Measurements from ENCODE around the gene CABP2.
A peak's percentile ranks its signal among the peaks of the same experiment; 100 is the strongest.
"Not testable (repeated sequence)": the region's sequence is repeated elsewhere in the genome, so short reads cannot be mapped to it uniquely, and the experiment has no call there.

The CABP2 gene

DNA sequence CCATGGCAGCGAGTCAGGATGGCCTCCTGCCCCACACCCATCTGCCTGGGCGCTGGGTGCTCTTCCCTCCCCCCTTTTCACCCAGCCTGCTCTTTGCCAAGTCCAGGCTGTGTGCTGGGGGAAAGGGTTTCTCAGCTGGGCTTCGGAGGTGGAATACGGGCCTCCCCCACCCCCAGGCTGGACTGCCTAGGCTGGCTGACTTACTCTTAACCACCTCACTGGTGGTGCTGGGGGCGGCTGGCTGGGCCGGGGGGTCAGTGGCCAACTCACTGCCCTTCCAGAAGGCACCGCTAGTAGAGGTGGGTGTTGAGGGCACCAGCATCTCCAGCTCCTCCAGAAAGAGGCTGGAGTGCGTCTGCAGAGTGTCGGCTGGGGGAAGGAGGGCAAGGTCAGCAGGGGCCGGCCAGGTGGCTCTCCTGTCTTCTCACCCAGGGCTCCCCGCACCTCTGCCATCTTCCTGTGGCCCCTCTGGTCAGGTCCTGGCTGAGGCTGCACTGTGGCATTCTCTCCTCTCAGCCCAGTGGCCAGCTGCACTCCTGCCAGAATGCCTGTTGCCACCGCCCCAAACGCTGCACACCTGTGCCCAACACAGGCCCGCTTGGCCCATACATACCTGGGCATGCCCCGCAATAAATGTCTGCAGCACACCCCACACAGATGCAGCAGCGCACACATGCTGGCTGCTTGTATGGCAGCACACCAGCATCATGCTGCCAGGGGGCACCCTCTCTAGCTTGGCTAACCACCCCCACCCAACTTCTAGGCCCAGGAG is 27.8 kb downstream of the CABP2 start:
- DNase-seq (ENCODE audit: low read depth in 3 of 3, low spot score in 1 of 3) = no peak

DNA sequence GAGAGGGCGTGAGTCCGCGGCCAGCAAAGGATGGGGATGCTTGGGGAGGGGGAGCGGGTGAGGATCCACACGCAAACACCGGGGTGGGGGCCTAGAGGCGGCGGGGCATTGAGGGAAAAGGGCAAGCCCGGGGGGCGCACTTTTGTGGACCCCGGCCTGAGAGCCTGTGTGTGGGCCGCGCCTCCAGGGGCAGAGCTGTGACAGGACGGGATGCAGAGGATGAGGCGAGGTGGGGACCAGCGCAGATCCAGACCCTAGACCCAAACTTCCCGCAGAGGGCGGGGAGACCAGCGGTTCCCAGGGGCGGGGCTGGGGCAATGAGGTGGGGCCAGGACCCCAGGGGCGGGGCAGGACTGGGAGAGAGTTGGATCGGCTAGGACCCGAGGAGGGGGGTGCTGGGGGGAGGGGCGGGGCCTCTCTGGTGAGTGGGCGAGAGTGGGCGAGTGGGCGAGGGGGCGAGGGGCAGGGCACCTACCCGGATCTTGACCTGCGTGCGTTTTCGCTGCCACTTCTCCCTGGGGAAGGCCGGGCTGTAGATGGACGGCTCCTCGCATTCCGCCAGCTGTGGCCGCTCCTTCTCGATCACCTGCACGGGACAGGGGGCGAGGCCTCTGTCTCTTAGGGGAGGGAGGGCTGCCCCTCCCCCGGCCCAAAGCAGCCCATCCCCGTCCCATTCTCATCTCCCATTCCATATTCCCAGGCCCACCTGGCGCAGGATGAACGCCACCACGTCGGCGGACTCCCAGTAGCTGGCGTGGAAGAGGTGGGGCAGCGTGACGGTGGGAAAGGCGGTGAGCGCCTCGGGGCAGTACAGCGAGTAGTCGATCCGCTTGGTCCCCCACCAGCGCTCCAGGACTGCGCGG is 28.6 kb downstream of the CABP2 start:
- DNase-seq (ENCODE audit: low read depth in 3 of 3, low spot score in 1 of 3) = no peak

DNA sequence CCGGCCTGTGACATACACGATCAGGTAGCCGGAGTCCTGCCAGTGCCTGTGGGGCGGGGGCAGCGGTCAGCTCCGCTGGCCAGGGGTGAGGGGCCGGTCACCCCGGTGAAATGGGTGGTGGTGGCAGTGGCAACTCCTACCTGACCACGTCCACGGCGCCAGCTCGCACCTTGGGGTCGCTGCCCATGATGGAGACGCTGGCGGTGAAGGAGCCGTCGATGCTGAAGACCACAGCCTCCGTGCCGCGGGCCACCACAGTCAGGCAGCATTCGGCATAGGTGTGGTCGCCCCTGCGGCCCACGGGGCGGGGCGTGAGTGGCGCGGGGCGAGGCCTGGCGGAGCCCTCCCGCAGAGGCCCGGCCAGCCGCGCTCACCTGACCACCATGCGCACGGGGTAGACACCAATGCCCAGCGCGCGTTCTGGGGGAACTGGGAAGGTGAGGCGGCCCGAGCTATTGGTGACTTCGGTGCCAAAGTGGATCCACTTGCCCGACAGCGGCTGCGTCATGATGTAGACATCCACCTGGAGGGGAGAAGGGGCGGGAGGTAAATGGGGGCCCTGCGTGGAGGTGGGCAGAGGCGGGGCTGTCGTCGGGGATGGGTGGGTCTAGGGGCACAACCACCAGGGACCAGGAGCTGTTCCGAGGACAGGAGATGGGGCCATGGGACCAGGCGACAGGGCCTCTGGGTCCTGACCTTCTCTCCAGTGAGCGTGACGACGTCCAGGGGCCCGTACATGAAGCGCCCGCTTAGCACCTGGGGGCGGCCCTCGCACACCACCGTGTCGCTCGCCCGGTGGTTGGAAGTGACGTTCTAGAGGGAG is 29.5 kb downstream of the CABP2 start:
- no peak for DNase-seq (ENCODE audit: low read depth in 3 of 3, low spot score in 1 of 3)

DNA sequence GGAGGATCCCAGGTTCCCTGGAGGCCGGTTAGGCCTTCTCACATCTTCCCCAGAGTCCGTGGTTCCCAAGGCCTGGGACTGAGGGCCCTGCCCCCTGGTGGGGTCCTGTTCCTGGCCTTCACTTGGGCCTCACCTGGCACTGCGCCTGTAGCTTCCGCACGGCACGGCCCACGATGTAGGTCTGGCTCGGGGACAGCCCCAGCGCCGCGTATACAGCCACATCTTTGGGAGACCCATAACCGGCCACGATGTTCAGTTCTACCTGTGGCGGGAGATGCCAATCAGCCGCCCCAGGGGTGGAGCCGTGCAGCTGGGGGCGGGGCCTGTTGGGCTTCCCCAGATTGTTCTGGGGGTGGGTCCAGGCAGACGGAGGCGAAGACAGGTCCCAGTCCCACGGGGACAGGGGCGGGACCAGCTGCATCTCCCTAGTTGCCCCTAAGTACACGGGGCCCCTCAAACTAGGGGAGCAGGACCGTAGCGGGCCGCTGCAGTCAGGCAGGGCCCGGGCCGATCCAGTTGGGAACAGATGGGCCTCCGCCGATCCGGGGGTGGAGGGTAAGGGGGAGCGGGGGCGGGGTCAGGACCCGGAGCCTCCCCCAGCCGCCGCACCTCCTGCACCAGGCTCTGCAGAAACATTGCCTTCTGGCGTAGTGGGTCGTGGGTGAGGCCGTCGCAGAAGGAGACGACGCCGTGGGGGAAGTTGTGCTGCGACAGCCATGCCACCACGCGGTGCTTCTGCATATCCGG is 30.3 kb downstream of the CABP2 start:
- no peak for DNase-seq (ENCODE audit: low read depth in 3 of 3, low spot score in 1 of 3)

DNA sequence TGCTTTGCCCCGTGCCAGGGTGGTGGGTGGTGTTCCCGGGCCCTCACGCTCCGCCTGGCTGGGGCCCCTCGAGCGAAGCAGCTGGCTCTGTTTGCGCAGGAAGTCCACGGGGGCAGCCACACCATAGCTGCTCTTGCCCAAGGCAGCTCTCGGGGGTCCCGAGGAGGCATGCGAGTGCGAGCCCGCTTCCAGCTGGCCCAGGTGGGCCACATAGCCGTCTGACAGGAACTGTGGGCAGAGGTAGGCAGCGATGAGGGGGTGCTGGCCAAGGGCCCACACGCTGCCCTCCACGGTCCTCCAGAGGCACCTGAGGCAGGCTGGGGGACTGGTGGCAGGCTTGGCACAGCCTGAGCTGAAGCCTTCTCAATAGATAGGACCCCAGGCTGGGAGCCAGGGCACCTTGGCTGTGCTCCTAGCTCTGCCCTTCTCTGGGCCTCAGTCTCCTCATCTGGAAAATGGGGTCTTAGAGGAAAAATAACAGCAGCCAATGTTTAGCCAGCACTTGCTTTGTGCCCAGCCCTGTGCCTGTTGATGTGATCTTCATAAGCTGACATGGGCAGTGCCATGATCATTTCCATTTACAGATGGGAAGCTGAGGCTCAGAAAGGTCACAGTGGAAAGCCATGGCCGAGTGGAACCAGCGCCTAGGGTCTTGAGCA is 31.0 kb downstream of the CABP2 start:
- DNase-seq (ENCODE audit: low read depth in 3 of 3, low spot score in 1 of 3) = no peak

DNA sequence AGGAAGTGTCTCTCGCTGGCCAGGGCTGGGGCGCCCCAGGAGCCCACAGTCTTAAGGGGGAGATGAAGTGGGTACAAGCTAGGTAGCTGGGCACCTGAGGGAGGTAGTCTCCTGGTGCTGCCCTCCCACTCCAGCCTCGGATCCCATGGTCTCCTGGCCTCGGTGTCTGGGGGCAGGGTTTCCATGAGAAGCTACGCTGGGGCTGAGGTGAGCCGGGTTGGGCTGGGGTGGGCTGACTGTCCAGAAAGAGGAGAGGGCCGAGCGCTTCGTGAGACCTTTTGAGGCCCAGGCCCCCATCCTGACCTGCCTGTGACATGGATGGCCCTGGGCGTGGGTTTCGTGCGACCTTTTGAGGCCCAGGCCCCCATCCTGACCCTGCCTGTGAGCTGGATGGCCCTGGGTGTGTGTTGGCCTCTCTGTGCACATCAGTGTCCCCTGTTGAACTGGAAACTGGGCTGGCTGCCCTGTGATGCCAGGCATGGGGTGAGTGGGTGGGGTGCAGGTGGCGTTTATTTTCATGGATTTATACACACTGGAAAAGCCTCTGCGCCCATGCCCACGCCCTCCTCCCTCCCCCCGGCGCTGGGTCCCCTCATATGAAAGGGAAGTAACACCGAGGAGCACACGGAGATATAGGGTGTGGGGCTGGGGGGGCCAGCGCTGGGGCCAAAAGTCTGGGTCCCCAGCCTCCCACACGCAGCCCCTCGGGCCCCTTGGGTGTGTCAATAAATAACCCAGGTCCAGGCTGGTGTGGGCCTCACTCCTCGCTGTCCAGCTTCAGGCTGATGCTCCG is 31.8 kb downstream of the CABP2 start:
- DNase-seq (ENCODE audit: low read depth in 3 of 3, low spot score in 1 of 3) = no peak

DNA sequence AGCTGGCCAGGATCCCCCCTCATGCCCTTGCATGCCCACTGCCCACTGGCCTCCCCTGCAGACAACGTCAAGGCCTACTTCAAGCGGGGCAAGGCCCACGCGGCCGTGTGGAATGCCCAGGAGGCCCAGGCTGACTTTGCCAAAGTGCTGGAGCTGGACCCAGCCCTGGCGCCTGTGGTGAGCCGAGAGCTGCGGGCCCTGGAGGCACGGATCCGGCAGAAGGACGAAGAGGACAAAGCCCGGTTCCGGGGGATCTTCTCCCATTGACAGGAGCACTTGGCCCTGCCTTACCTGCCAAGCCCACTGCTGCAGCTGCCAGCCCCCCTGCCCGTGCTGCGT is 32.5 kb downstream of the CABP2 start:
- no peak for DNase-seq (ENCODE audit: low read depth in 3 of 3, low spot score in 1 of 3)

DNA sequence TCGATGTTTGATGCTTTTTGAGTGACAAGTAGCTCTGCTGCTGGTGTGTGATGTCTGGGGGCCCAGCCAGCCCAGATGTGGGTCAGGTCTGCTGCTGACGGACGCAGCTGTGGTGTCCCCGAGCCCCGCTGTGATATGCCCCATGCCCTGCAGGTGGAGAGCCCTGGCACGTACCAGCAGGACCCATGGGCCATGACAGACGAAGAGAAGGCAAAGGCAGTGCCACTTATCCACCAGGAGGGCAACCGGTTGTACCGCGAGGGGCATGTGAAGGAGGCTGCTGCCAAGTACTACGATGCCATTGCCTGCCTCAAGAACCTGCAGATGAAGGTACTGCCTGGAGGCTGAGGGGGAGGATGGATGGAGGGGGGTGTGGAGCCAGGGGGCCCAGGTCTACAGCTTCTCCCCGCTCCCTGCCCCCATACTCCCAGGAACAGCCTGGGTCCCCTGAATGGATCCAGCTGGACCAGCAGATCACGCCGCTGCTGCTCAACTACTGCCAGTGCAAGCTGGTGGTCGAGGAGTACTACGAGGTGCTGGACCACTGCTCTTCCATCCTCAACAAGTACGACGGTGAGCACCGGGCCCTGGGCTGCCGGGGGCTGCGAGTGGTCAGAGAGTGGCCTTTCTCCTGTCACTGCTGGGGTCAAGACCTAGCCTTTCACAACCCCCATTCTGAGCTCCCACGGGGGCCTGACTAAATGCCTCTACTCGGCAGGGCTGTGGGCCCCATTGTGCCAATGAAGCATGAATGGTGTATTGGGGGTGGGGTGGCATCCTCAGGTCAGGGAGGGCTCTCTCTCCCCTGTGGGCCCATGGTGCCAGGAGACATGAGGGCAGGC is 33.1 kb downstream of the CABP2 start:
- DNase-seq (ENCODE audit: low read depth in 3 of 3, low spot score in 1 of 3) = no peak

DNA sequence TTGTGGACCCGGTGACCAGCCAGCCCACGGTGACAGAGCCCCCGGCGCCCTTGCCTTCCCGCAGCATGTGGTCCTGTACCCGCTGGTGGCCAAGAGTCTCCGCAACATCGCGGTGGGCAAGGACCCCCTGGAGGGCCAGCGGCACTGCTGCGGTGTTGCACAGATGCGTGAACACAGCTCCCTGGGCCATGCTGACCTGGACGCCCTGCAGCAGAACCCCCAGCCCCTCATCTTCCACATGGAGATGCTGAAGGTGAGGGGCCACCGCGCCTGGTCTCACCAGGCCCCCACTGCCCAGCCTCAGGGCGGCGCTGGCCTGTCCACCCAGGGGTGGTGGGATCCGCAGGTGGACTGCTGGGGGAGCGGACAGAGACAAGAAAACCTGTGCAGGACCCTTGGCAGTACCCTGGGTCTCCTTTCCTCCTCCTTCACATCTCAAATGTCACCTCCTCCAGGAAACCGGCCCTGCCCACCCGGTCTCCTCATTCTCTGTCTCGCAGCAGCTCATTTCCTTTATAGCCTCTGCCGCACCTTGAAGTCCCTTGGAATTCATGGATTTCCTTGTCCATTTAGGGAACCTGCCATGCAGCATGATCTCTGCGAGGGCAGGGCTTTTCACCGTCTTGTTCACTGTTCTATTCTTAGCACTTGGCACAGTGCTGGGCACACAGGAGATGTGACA is 33.9 kb downstream of the CABP2 start:
- DNase-seq (ENCODE audit: low read depth in 3 of 3, low spot score in 1 of 3) = no peak

DNA sequence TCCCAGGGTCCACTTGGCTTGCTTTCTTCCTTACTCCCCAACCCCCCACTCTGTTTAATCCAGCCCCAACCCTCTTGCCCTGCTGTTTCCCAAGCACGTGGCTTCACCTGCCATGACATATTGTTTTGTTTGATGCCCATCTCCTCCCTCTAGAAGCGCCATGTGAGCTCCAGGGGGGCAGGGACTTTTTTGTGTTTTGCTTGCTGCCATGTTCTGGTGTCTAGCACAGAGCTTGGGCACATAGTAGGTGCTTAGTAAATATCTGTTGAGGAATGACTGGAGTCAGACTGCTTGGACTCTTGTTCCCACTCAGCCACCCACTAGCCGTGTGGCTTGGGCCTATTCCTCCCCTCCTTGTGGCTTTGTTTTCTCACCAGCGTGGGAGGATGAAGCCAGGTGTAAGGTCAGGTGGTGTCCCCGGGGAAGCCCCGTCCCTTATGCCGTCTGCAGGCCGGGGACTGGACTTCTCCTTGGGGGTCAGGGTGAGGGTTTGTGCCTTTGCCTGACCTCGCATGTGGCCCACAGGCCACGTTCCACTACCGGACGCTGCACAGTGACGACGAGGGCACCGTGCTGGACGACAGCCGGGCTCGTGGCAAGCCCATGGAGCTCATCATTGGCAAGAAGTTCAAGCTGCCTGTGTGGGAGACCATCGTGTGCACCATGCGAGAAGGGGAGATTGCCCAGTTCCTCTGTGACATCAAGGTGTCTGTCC is 36.6 kb downstream of the CABP2 start:
- DNase-seq (ENCODE audit: low read depth in 3 of 3, low spot score in 1 of 3) = no peak

DNA sequence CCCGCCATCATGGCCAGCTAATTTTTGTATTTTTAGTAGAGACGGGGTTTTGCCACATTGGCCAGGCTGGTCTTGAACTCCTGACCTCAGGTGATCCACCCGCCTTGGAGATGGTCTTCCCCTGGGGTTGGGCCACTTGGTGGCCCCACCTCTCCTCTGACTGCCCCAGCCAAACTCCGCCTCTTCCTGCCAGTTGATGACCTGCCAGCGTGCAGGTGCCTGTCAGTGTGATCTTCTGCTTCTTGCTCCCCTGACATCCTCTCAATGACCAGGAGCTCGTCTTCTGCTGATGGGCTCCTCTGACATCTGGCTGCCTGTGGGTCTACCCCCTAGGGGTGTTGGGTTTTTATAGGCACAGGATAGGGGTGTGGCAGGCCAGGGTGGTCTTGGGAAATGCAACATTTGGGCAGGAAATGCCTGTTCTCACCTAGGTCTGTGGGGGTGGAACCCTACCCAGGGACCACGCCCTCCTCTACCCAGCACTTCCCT is 37.3 kb downstream of the CABP2 start:
- DNase-seq (ENCODE audit: low read depth in 3 of 3, low spot score in 1 of 3) = not testable (repeated sequence)

DNA sequence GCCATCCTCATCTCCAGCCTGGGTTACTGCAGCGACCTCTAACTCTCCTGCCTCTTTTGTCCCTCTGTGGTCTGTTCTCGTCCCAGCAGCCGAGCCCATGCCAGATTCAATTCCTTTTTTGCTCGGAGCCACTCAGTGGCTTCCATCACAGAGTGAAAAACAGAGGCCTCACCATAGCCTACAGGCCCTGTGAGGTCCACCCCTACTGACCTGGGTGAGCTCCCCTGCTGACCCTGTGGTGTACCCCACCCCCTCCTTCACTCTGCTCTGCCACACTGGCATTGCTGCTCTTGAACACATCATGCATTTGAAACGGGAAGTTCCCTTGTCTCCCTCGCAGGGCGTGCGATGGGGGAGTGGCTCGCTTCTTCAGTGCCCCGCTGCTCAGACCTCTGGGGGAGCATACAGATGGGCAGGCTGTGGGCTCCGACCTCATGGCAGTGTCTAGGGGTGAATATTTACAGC is 38.4 kb downstream of the CABP2 start:
- DNase-seq (ENCODE audit: low read depth in 3 of 3, low spot score in 1 of 3) = peak in 1 of 3 donors; percentile 56

DNA sequence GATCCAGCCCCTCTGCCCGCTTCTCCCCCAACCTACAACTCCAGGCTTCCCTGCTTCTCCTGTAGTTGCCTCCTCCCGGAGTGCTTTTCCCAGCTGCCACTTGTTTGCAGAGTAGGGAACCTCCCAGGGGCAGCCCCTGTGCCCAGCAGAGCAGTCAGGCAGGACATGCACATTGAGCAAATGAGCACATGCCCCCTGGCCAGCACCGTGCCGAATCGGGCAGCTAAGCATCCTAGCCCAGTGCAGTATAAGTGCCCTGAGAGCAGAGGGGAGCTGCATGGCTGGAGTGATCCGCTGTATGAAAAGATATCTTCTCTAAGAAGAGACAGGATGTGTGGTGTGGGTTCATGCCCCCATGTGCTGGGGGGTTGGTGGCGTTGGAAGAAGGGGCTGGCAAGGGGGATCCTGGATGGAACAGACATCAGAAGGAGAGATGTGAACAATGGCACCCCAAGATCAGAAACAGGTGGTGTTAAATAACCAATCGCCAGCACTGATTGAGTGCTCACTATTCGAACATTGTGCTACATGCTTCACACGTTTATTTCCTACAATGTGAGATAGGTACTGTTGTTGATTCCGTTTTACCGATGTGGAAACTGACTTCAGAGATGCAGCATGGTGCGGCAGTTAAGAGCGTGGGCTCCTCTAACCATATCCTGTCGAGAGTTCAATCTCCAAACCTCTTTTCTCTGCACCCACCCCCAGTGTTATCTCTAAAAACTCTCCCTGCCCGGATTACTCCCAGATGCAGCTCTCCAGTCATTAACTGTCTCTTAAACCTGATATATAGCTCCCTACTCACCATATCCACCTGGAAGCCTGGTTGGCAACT is 39.2 kb downstream of the CABP2 start:
- DNase-seq (ENCODE audit: low read depth in 3 of 3, low spot score in 1 of 3) = no peak

DNA sequence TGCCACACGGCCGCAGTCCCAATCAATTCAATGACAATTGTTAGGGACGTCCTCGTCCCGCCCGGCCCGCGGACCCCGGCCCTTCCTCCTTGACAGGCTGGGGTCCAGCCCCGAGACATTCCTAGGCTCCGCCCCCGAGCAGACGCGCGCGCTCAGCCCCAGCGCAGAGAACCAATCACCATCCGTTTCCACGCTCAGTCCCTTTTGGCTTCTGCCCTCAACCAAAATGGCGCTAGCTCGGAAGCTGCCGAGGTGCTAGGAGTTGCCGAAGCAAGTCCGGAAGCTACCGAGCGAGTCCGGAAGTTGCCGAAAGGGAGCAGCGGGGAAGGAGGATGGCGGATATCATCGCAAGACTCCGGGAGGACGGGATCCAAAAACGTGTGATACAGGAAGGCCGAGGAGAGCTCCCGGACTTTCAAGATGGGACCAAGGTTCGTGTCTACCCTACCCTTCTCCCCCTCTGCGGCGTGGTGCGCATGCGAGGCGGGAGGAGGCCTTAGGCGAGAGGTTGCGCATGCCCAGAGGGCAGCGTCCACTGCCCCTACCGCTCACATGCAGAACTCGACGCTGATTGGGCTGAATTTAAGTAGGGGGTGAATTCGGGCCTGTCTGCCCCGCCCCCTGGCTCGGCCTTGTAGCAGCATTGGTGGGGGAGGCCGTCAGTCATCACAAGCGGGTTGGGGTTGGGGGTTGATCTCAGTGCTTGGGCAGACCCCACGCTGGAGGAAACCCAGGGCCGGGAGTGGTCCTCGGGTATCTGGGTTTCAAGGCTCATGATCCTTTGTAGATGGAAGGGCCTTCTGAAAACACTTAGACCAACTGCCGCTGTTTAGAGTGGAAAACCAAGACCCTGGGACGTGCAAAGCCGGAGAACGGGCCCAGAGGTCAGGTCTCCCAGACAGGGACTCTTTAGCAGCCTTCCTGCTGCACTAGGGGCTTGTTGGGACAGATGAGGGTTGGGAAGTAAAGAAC is 40.1 kb downstream of the CABP2 start, which contains the start of gene AIP:
AIP (plus strand) TSS at position 200 of the 972 bp plus-strand sequence; CDS start at position 333, 133 bp downstream.
- peak; percentile 91 to 93 (median 92) for DNase-seq (ENCODE audit: low read depth in 3 of 3, low spot score in 1 of 3)

DNA sequence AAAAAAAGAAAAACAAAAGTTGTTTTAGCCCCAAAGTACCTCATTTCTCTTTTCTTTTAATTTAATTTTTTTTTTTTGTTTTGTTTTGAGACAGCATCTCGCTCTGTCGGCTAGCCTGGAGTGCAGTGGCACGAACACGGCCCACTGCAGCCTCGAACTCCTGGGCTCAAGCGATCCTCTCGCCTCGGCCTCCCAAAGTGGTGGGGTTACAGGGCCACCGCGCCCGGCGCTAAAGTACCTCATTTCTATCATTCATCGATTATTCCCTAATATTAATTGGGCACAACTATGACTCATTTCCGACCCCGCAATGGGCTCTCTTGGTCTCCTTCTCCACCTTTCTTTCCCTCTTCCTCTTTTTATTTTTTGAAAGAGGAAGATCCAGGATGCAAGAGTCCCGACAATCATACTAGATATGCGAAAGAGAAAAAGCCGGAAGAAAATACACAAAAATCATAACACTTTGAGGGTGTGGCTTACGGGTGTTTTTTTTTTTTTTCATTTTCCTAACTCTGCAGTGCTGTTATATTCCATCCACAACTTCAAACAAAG is 40.9 kb downstream of the CABP2 start:
- DNase-seq (ENCODE audit: low read depth in 3 of 3, low spot score in 1 of 3) = no peak

Data from stimulated activated CD4-positive, alpha-beta T cell treated with anti-CD3 and anti-CD28 coated beads, TNF-alpha, amount 100 ng/mL, for 1 hour (primary cell).